Inflammatory macrophage (primary cell): Measurements from ENCODE around the gene ITPRIPL1.
"Not testable (repeated sequence)": the region's sequence is repeated elsewhere in the genome, so short reads cannot be mapped to it uniquely, and the experiment has no call there.

Source experiments
- DNase-seq, 2 donors: peaks; one replicate each; pipeline ENCODE4 v3.0.0-alpha.2; 2020 to 2022
- total RNA-seq, 18 experiments: gene quantifications; one replicate each; lab custom pipeline; 2026; ENCODE audit warnings: mixed read lengths in 6 of 18, inconsistent platforms in 2 of 18; lab: John Stamatoyannopoulos, UW

The ITPRIPL1 gene, protein sequence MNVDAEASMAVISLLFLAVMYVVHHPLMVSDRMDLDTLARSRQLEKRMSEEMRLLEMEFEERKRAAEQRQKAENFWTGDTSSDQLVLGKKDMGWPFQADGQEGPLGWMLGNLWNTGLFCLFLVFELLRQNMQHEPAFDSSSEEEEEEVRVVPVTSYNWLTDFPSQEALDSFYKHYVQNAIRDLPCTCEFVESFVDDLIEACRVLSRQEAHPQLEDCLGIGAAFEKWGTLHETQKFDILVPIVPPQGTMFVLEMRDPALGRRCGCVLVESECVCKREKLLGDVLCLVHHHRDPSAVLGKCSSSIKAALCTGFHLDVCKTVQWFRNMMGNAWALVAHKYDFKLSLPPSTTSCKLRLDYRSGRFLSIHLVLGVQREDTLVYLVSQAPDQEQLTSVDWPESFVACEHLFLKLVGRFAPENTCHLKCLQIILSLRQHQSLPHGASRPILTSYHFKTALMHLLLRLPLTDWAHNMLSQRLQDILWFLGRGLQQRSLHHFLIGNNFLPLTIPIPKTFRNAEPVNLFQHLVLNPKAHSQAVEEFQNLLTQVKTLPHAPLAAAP
- total RNA-seq: 0.06 to 14.4 (median 3.5) reads per million in 18 experiments

DNA sequence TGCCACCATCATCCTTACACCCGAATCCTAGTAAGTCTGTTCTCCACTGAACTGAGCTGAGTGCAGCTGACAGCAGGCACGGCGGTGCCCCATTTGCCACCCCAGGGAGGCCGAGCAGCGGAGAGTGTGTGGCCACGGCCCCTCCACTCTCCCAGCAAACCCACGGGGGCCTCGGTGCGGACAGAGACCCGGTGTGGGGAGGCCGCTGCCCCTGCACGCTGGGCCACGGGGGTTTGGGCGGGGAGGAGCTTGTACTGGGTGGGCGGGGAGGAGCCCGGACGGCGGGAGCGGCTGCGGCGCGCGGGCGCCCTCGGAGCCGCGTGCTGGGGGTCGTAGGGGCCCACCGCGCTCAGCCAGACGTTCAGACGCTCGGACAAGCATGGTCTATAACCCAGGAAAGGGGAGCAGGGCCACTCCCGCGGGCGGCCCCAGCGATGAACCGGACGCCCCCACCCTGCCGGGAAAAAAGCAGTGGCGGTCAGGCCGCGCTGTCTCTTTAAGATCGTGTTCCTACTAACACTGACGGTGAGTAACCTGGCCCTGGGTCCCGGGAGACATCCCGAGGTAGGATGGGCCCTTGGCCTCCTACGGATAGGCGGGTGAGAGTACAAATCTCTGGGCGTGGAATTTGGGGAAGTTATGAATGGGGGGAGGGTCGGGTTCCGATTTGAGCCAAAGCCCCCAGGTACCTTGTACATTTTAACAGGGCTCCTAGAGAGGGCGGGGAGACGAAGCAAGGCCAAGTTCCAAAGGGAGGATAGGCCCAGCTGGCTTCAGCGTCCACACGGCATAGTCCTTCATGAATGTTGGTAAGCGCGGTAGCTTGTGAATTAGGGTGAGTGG is at the start of gene ITPRIPL1:
TSS of gene ITPRIPL1 (plus strand) at position 277 of the 843 bp plus-strand sequence. CDS start at position 800, 523 bp downstream.
- DNase-seq: peak in 1 of 2 donors; percentile 19

DNA sequence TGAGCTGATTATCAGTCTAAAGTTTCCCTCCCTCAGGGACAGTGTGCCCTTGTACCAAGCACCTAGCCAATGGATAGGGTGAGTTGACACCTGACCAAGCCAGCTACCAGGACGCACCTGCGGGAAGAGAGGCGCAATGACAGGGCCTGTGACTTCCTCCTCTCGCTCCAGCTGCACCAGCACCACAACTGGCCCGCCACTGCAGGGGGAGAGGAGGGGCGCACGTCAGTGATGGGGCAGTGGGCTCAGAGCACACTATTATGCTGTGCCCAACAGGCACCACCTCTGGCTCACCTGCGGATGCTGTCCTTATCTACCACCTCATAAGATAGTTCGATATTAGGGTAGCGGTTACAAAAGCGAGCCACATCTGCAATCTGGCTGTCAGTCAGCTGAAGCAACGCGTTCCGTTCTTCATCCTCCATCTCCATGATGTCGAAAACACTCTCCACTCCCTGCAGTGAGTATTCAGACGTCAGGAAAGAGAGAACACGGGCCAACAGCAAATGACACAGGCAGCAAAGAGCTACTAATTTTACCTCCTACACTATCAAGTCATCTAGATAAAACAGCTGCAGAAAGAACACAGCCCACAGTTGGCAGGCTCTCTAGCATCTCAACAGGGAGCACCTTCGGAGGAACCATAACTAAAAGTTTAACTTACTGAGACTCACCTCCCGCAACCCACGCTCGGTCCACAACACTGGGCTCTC is 48.2 kb upstream of the ITPRIPL1 start:
- no peak for DNase-seq

DNA sequence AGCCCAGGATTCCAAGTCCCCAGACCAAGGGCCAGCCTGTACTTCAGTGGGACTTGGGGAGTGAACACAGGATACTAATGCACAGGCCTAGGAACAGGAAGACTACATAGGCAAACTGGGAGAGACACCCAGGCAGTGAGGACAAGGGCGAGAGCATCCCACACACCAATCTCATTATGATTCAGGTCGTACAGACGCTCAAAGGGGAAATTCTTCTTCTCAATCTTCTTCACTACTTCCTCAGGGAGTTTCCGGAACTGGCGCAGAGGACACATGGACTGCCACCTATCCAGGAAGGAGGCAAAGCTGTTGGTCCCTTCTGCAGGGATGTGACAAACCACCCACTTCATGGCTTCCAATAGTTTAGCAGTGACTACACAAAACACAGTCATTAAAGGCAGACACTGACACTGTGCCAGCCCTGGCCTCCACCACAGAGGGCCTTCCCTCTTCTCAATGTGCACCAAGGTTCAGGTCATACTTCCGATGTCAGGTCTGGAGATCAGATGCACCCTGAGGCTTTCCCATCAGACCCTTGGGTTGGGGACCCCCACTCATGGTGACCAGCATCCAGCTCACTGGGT is 37.8 kb upstream of the ITPRIPL1 start:
- no peak for DNase-seq

DNA sequence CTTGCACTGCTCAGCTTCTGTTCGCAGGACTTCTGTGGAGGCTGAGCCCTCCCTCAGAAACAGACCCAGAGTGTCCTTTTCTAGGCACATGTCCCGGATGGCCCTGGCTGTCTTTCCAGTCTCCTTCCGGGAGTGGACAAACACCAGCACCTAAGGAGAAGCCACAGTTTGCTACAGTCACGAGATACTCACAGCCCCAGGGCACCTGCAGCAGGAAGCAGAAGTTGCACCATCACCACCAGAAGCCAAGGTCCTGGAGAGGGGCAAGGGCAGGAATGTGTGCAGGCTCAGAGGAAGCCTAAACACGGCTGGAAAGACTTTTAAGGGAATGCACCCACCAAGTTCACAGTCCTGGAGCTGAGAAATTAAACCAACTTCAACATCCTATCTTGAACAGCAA is 33.4 kb upstream of the ITPRIPL1 start:
- DNase-seq: no peak

DNA sequence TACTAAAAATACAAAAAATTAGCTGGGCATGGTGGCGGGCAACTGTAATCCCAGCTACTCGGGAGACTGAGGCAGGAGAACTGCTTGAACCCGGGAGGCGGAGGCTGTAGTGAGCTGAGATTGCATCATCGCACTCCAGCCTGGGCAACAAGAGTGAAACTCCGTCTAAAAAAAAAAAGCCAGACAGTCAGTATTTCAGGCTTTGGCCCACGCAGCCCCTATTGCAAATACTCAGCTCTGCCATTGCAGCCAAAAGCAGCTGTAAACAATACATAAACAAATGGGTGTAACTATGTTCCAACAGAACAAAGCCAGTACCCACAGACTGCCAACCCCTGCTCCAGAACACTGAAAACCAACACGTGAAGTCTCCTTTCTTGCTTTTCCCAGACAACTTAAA is 30.8 kb upstream of the ITPRIPL1 start:
- DNase-seq: not testable (repeated sequence)

DNA sequence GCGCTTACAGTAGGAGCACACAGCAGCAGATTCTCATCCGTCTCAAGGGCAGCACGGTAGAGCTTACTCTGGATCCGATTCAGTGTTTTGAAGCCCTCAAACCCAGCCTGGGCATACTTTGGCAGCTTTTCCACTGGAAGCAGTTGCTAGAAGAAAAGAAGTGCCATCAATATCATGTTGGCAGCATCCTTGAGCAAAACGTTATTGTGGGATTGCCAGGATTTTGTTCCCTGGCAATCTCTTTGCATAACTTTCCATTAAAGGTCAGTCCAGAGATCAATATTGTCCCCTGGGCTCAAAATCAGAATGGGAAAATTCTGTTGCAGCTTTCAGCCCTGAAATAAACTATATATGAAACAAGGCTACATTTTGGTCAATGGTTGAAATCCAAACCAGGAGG is 28.2 kb upstream of the ITPRIPL1 start:
- no peak for DNase-seq

DNA sequence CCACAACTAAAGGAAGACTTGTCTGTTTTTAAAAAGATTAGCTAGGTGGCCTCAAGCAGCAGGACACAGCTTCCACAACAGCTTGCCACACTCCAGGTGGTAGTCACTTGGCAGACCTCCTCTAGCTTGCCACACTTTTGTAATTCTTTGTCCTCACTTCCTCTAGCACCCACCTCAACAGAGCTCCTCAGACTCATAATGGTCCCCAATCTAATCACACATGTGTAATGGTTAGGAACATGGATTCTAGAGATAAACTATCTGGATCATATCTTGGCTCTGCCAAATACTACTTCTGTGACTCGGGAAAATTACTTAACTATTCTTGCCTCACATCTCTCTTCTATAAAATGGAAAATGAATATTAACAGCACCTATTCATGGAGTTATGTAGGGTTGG is 23.3 kb upstream of the ITPRIPL1 start:
- DNase-seq: no peak

DNA sequence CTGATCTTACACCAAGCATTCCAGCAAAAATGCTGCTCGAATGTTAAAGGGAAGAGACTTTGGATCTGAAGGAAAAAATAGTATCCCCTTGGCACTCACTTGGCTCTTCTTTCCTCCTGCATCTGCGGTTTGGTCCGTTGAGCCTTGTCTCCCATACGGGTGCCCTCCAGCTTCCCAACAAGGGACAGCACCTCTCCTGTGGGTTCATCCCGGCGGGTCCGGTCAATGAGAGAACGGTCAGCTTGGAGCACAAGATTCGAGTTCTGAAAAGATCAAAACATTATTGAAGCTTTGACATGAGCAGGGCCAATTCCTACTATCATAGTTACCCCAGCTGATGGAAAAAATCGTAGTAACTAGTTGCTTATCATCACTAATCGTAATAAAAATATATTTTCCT is 20.5 kb upstream of the ITPRIPL1 start:
- DNase-seq: no peak

DNA sequence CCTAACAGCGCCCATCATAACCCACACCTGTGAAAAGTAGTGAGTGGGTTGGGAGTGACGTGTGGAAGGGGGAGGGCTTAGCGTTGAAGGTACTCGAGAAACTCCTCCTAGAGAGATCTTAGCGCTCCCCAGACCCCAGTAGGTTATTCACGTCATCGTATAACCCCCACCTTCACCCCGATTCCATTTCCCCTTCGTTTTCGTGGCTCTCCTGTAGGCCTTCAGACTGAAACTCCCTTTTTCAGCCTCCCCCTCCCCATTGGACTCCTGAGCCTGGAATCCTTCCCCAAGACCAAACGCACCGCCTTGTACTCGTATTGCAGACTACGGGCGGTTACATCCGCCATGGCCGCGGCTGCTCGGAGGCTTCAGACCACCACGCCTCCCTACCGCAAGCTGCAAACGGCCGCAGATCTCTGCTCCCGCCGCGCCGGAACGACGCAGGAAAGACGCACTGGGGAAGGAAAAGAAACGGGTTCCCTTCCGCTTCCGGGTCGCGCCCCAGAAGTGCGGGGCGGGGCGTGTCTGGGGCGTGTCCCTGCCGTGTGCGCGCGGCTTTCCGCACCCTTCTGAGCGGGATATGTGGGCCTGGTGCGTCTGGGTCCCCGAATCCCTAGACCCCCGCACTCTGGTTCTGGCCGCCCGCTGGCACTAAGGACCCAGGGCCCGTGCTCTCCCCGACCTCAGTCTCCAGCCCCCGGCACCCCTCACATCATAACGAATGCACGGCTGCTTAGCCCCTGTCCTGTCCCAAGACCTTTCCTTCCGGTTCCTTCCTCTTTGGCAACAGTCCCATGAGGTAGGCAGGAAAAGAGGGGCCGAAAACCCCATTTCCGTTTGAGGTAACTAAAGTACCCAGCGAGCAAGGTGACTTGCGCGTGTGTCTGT is 19.8 kb upstream of the ITPRIPL1 start, which contains the start of gene SNRNP200:
TSS of gene SNRNP200 (minus strand) at position 456 of the 888 bp plus-strand sequence. CDS start at position 347, 109 bp downstream.
- DNase-seq: peak; percentile 90

DNA sequence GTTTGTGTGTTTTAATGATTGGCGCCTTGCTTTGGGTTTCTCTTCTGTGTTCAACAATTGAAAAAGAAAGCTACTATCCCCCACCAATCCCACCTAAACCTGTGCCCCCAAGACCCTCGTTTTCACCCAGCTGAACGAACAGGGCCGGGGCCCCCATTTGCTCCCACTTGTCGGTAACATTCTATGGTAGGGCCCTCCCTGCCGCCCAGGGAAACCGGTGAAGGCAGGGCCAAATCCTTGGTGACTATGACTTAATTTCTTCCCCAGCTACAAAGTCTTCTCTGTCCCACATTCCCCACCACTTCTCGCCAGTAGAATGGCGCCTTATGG is 19.2 kb upstream of the ITPRIPL1 start:
- no peak for DNase-seq

DNA sequence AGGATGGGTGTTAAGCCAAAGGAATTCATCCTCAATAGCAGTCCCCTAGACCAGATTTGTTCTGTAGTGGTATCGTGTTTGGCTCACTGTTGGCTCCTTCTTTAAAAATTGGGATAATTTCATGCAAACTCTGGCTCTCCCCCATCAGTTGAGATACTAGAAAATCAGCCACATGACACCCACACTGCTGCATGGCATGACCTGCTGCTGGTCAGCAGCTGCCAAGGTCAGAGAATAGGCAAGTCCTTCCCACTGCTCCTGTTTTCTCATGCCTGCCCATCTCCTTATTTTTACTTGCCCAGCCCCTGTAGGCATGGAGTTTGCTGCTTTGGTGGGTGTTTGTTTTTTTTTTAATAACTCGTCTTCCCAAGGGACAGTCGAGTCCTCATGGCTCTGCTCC is 18.7 kb upstream of the ITPRIPL1 start:
- DNase-seq: peak in 1 of 2 donors; percentile 50

DNA sequence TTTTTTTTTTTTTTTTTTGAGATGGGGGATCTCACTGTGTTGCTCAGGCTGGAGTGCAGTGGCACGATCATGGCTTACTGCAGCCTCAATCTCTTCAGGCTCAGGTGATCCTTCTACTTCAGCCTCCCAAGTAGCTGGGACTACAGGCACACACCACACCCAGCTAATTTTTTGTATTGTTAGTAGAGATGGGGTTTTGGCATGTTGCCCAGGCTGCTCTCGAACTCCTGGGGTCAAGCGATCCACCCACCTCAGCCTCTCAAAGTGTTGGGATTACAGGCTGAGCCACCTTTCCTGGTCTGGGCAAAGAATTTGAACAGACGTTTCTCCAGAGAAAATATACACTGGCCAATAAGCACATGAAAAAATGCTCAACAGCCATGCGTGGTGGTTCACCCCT is 16.9 kb upstream of the ITPRIPL1 start:
- DNase-seq: no peak

DNA sequence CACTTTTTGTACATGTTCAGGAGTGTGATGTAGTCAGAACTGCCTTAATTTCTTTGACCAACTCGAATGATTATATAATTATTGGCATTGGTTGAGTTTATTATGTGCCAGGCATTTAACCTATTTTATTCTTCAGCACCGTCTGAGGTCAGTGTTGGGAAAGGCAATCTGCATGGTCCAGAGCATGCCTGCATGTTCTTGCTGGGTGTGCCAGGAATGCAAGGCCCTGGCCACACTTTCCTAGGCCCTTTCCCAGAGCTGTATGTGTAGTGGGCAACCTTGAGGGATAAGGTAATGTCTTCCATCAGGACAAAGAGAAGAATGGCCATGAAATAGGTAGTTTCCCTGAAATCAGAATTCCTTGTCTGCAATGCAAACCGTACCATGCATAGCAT is 10.1 kb upstream of the ITPRIPL1 start:
- no peak for DNase-seq

DNA sequence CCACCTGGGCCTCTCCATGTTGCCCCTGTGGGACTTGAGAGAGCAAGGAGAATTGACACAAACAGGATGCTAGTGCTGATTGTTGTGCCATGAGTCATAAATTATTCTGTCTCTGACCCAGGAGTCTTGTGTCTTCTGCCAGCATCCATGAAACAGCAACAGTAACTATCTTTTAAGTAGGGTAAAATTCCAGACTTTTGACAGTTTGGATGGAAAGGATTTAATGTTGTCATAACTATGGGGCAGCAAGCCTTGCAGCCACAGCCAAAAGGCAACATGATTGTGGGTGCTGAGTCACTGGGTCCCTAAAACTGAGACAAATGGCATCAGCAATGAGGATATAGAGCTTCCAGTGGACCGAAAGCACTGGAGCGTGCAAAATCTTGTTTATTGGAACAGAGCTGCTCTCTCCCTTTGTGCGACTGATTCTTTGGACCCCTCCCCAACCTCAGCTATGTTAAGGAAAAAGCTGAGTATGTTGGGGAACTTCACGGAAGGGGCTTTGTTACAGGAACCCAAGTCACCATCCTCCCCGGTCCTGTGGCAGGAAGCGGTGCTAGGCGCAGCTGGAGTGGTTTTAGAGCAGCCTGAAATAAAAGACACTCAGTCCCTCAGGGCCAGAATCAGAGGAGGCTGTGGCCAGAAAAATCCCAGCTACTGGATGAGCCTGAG is 9.6 kb upstream of the ITPRIPL1 start:
- no peak for DNase-seq

DNA sequence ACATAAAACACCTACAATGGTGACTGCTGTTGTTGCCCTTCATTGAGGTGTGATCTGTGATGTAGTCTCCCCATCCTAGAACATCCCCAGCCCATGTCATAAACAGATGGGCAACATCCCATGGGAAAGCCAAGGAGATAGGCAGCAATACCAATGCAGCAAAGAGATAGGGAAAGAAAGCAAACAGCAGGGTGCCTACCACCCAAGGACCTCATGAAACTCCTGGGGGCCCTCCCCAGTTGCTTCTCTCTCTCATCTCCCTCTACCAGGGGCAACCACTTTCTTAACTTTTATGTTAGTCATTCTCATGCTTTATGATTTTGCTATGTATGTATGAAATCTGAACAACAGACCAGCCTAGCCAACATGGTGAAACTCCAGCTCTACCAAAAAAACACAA is 8.1 kb upstream of the ITPRIPL1 start:
- no peak for DNase-seq

DNA sequence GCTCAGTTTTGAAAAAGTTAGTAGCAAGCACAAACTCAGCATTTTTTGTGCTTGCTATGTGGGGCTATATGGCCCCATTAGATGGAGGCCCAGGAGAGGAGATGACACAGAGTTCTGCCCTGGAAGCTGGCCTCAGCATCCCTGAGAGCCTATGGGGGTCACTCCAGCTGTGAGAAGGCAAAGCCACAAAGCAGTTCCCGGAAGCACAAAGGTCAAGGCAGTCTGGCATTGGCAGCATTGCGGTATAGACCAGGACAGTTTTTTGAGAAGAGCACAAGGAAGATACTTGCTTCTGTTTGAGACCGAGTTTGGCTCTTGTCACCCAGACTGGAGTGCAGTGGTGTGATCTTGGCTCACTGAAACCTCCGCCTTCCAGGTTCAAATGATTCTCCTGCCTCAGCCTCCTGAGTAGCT is 7.5 kb upstream of the ITPRIPL1 start:
- DNase-seq: no peak

DNA sequence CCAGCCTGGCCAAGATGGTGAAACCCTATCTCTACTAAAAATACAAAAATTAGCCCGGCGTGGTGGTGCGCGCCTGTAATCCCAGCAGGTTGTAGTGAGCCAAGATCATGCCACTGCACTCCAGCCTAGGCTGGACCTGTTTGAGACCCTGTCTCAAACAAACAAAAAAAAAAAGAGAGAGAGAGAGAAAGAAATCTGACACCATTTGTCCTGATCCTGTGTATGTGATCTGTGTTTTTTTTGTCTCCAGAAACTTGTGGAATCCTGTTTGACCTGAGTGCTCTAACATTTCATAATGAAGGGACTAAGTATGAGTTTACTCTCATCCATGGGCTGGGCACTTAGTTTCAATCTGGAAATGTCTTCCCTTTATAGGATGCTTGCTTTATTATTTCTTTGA is 6.4 kb upstream of the ITPRIPL1 start:
- DNase-seq: no peak

DNA sequence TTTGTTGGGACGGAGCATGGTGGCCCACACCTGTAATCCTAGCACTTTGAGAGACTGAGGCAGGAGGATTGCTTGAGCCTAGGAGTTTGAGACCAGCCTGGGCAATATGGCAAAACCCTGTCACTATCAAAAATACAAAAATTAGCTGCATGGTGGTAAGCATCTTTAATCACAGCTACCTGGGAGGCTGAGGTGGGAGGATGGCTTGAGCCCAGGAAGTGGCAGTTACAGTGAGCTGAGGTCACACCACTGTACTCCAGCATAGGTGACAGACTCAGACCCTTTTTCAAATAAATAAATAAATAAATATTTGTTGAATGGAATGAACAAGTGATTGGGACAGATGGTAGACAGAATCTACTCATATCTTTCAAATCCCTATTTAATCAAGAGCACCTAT is 5.7 kb upstream of the ITPRIPL1 start:
- DNase-seq: no peak

DNA sequence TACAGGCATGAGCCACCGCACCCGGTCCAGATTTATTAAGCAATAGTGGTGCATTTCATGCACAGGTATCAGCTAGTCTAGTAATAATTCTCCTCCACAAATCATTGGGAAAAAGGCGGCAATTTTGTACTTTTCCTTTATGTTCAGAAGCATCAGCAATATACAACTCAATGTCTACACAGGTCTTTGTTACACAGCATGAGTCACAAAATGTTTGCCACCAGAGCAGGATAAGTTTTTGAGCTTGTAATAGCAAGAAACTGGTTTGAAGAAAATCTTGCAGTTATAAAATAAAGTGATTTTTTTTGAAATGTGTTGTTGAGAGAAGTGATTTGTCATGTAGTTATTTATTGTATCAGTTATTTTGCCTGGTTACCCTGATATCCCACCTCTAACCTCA is 4.8 kb upstream of the ITPRIPL1 start:
- DNase-seq: no peak

DNA sequence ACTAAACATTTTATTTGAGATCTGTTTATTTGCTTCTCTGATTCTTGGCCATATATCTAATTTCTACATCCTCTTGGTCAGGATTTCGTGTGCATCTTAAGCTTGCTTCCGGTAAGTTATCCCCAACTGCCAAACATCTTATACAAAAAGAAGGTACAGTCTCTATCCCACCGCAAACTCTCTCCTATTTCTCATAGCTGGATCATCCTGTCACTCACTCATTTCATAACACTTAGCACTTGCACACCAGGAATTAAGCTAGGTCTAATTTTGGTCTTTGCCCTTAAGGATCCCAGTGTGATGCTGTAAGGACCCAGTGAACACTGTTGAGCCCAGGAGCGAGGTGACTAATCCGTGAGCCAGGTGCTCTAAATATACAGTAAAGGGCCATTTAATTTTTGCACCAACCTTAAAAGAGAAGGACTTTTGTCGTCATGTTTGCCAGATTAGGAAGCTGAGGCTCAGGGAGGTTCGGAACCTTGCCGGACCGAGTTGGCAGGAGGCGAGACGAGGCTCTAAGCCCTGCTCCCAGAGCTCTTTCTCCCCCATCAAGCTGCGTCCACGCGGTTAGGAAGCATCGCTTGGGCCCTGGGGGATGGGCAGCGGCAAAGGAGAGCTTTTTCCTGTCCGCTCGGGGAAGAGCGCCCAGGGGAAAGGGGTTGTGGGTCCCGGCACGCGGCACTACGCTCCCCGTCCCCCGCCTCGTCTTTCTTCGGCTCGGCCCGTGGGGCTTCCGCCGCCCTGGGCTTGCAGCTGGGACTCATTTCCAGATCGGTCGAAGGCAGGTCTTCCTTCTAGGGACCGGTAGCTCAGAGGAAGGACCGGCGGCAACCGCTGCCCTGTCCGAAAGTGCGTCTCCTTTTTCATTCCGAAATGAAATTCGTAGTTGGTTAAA is 4.1 kb upstream of the ITPRIPL1 start:
- DNase-seq: peak in 1 of 2 donors; percentile 29
